Mesodermal cell (in vitro differentiated cells): ENCODE measurements around the gene NME1.

ENCODE experiments used
- H3K27ac ChIP-seq: 2 replicates; pipeline ENCODE4 v1.7.0; 2013; ENCODE audit warnings: mild to moderate bottlenecking, low read depth, low read length, moderate library complexity; ENCODE audit not compliant: severe bottlenecking
- H3K36me3 ChIP-seq: 2 replicates; pipeline ENCODE4 v1.7.1; 2013; ENCODE audit warnings: mild to moderate bottlenecking, low read length, moderate library complexity; ENCODE audit not compliant: control insufficient read depth, insufficient read depth
- H3K4me1 ChIP-seq: one replicate; pipeline ENCODE4 v1.7.1; 2013; ENCODE audit warnings: mild to moderate bottlenecking, low read length; ENCODE audit not compliant: insufficient read depth, control insufficient read depth, poor library complexity, severe bottlenecking
- H3K4me3 ChIP-seq: 2 replicates; pipeline ENCODE4 v1.7.0; 2013; ENCODE audit warnings: low read length, control low read depth, mild to moderate bottlenecking; ENCODE audit not compliant: insufficient read depth, poor library complexity, severe bottlenecking; ENCODE audit errors: extremely low read depth
- H3K9me3 ChIP-seq: 2 replicates; pipeline ENCODE4 v1.7.1; 2013; ENCODE audit warnings: mild to moderate bottlenecking, low read length, moderate library complexity; ENCODE audit not compliant: control insufficient read depth
- WGBS, 2 experiments: methylation state at CpG; one replicate each; pipeline ENCODE4 v1.1.5; 2013; ENCODE audit warnings: missing lambda C conversion rate in 2 of 2; ENCODE audit not compliant: insufficient coverage in 2 of 2; 5-methylcytosine and 5-hydroxymethylcytosine counted together

Gene NME1

GRCh38 chr17:51149163-51149562 is 4.2 kb upstream of the NME1 start:
- Histone ChIP-seq H3K4me1 (no peaks in the 10 kb centered on the region), H3K36me3 (no peaks in the 10 kb centered on the region), H3K9me3 (no peaks in the 10 kb centered on the region), H3K4me3 (no peak overlapping the region), H3K27ac (no peak overlapping the region)
- WGBS, 2 experiments, result no CpG with 5 or more reads among the region's 2 CpGs

GRCh38 chr17:51150932-51151331 is 2.4 kb upstream of the NME1 start:
- H3K27ac ChIP-seq, result no peak overlapping the region
- 100% methylated on average over 1 of the region's 5 CpGs for WGBS, 2 experiments
- H3K9me3 ChIP-seq, result no peaks in the 10 kb centered on the region
- peaks cover 7% of the 10 kb centered on the region for H3K36me3 ChIP-seq
- H3K4me1 ChIP-seq, result no peaks in the 10 kb centered on the region
- H3K4me3 ChIP-seq, result no peak overlapping the region

DNA sequence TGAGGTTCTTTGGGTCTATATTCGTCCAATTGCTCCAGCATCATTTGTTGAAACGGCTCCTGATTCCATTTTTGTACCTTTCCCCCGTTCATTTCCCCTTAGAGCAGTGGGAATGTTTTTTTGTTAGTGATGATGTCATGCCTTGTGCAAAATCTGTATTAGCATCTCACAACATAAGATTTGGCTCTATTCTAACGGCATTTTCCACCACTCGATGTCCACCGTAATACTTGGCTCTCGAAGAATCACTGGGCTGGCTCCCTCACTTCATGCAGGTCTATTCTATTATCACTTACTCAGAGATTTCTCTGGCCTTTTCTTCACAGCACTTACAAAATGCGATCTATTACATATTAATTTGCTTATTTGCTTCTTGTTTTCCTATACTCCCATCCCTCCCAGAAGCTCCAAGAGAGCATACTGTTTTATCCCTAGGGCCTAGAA is 571 bp upstream of the NME1 start:
- Histone ChIP-seq H3K36me3 (peaks cover 25% of the 10 kb centered on the region), H3K27ac (peak overlapping the region; percentile 87), H3K4me1 (no peaks in the 10 kb centered on the region), H3K4me3 (no peak overlapping the region), H3K9me3 (no peaks in the 10 kb centered on the region)
- 66 to 74% methylated on average over 3 to 4 of the region's 8 CpGs for WGBS, 2 experiments

GRCh38 chr17:51154176-51154575 is 817 bp downstream of the NME1 start:
- Histone ChIP-seq H3K4me1 (no peaks in the 10 kb centered on the region), H3K4me3 (peak overlapping the region; percentile 74), H3K9me3 (no peaks in the 10 kb centered on the region), H3K36me3 (peaks cover 39% of the 10 kb centered on the region), H3K27ac (peak overlapping the region; percentile 87)
- WGBS, 2 experiments, result 0 to 3% methylated on average over 2 to 4 of the region's 6 CpGs

- no peak overlapping the region for H3K27ac ChIP-seq
- peaks cover 52% of the 10 kb centered on the region for H3K36me3 ChIP-seq
- no peak overlapping the region for H3K4me3 ChIP-seq
- no peaks in the 10 kb centered on the region for H3K4me1 ChIP-seq
- WGBS, 2 experiments, result 98 to 99% methylated on average over 6 to 8 of the region's 8 CpGs
- no peaks in the 10 kb centered on the region for H3K9me3 ChIP-seq
These were observed 2.1 kb downstream of the NME1 start for GRCh38 chr17:51155416-51155815.

- 100% methylated on average over 3 of the region's 3 CpGs for WGBS, 2 experiments
- Histone ChIP-seq H3K9me3 (no peaks in the 10 kb centered on the region), H3K27ac (no peak overlapping the region)
These were observed 6.2 kb downstream of the NME1 start for GRCh38 chr17:51159604-51160003.

DNA sequence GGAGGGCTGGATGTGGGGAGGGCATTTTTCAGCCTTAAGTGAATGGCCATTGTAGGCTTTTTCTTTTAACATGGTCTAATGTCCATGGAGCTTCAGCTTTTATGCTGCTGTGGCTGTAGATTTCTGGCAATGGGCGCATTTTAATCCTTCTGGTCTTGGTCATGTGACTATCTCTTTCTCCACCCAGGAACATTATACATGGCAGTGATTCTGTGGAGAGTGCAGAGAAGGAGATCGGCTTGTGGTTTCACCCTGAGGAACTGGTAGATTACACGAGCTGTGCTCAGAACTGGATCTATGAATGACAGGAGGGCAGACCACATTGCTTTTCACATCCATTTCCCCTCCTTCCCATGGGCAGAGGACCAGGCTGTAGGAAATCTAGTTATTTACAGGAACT is 8.2 kb downstream of the NME1 start:
- H3K4me3 ChIP-seq, result no peak overlapping the region
- H3K4me1 ChIP-seq, result no peaks in the 10 kb centered on the region
- H3K36me3 ChIP-seq, result peaks cover 67% of the 10 kb centered on the region
- no peak overlapping the region for H3K27ac ChIP-seq
- no peaks in the 10 kb centered on the region for H3K9me3 ChIP-seq
- WGBS, 2 experiments, result 100% methylated on average over 2 of the region's 3 CpGs; no CpG with 5 or more reads in 1 of the 2 experiments

More at GRCh38 chr17:51159604-51160003, 6.2 kb downstream of the NME1 start:
- Histone ChIP-seq H3K4me3 (no peak overlapping the region), H3K36me3 (peaks cover 80% of the 10 kb centered on the region), H3K4me1 (no peaks in the 10 kb centered on the region)

- peak overlapping the region; percentile 79 for H3K4me3 ChIP-seq
- H3K27ac ChIP-seq, result peak overlapping the region; percentile 57
- peaks cover 59% of the 10 kb centered on the region for H3K36me3 ChIP-seq
- H3K4me1 ChIP-seq, result no peaks in the 10 kb centered on the region
- 55 to 60% methylated on average over 15 to 16 of the region's 16 CpGs for WGBS, 2 experiments
- no peaks in the 10 kb centered on the region for H3K9me3 ChIP-seq
These were observed 11.7 kb downstream of the NME1 start for GRCh38 chr17:51164911-51165679.

- peaks cover 60% of the 10 kb centered on the region for H3K36me3 ChIP-seq
- WGBS, 2 experiments, result 1 to 7% methylated on average over 16 to 21 of the region's 21 CpGs
These were observed 12.4 kb downstream of the NME1 start for GRCh38 chr17:51165680-51166197.

DNA sequence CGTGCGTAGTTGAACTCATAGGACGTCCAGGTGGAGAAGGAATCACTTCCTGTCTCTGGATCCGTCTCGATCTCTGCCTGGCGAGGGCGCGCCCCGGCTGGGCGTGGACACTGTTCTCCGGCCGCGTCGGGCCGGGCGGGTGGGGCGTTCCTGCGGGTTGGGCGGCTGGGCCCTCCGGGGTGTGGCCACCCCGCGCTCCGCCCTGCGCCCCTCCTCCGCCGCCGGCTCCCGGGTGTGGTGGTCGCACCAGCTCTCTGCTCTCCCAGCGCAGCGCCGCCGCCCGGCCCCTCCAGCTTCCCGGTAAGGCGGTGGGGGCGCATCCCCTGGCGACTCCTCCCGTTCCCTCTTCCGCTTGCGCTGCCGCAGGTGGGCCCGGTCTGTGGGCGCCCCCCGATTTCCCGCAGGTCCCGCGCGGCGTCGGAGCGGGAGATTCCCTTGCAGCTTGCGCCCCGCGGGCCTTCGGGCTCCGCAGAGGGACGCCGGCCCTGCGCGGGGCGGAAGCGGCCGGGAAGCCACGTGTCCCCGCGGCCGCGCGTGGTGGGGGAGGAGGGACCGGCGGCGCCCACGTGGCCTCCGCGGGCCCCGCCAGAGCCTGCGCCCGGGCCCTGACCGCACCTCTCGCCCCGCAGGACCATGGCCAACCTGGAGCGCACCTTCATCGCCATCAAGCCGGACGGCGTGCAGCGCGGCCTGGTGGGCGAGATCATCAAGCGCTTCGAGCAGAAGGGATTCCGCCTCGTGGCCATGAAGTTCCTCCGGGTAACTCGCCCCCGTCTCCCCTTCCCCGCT is 13.0 kb downstream of the NME1 start, which contains the start of gene NME2:
Gene NME2, plus strand, starts transcription at position 214 of the 789 bp plus-strand sequence. Its CDS starts 420 bp downstream, at position 634.
- Histone ChIP-seq H3K4me3 (peak within 1 kb of the TSS; percentile 79), H3K36me3 (peaks cover 60% of the 10 kb centered on the region), H3K27ac (peak within 1 kb of the TSS; percentile 84), H3K4me1 (no peaks in the 10 kb centered on the region), H3K9me3 (no peaks in the 10 kb centered on the region)
- 0% methylated on average over 61 to 89 of the region's 98 CpGs for WGBS, 2 experiments

More at GRCh38 chr17:51165680-51166197, 12.4 kb downstream of the NME1 start:
- Histone ChIP-seq H3K27ac (peak overlapping the region; percentile 57), H3K4me1 (no peaks in the 10 kb centered on the region), H3K4me3 (peak overlapping the region; percentile 79), H3K9me3 (no peaks in the 10 kb centered on the region)
